B cell (primary cell): ENCODE data around the gene TNFRSF9. TPM values are rescaled to one million over a fixed set of nuclear protein-coding genes. Genes with fewer than 3 reads are reported as not detected.

ENCODE experiments used
- ATAC-seq: fragments of 200-7000 bp; cut with Tn5 transposase; one replicate; pipeline ENCODE4 v1.10.0; 2021; ENCODE audit warnings: low read depth, mild to moderate bottlenecking, moderate number of reproducible peaks, moderate library complexity
- CTCF ChIA-PET: fragments of 350-600 bp; sonication (Branson Sonifier 250); formaldehyde crosslinking; loops from one replicate; lab custom pipeline; 2021; ENCODE audit warnings: antibody characterized with exemption, inconsistent platforms; lab: Charles Lee
- POLR2A ChIA-PET: fragments of 350-600 bp; sonication (Branson Sonifier 250); formaldehyde crosslinking; loops from one replicate; lab custom pipeline; 2021; ENCODE audit warnings: antibody characterized with exemption; lab: Charles Lee
- DNase-seq: peaks from one replicate; pipeline ENCODE4 v3.0.0; 2013
- H2AFZ ChIP-seq: 2 replicates; pipeline ENCODE4 v1.6.1; 2012; ENCODE audit warnings: mild to moderate bottlenecking, low read depth, low read length; ENCODE audit not compliant: insufficient read depth, poor library complexity, severe bottlenecking
- H3K27ac ChIP-seq, 2 donors: 1 replicate in 1 of 2; 2 replicates in 1 of 2; pipeline ENCODE4 v1.5.1; 2012 to 2013; ENCODE audit warnings: low read length in 2 of 2, mild to moderate bottlenecking in 2 of 2, moderate library complexity in 1 of 2
- H3K27me3 ChIP-seq, 4 experiments: fragments of 200-600 bp in 1 of 4; sonication (generic) in 1 of 4; replicated peaks in 1 of 4; 1 replicate in 2 of 4; 2 replicates in 2 of 4; pipeline versions ENCODE4 v1.6.1 to v1.7.0; 2013 to 2016; ENCODE audit warnings: low read length in 3 of 4, mild to moderate bottlenecking in 2 of 4, mixed read lengths in 1 of 4, moderate library complexity in 1 of 4; ENCODE audit not compliant: insufficient read depth in 4 of 4, control insufficient read depth in 3 of 4; ENCODE audit errors: control extremely low read depth in 1 of 4
- H3K36me3 ChIP-seq, 2 experiments: replicated peaks in 1 of 2; 1 replicate in 1 of 2; 2 replicates in 1 of 2; pipeline versions ENCODE4 v1.6.1 to v1.7.1; 2013; ENCODE audit warnings: low read length in 1 of 2; ENCODE audit not compliant: insufficient read depth in 2 of 2, control insufficient read depth in 1 of 2; ENCODE audit errors: control extremely low read depth in 1 of 2, extremely low read depth in 1 of 2
- H3K4me1 ChIP-seq, 2 donors: fragments of 200-600 bp in 1 of 2; sonication (generic) in 1 of 2; 1 replicate in 1 of 2; 2 replicates in 1 of 2; pipeline versions ENCODE4 v1.5.1 to v1.6.1; 2013 to 2017; ENCODE audit warnings: low read length in 2 of 2; ENCODE audit not compliant: control insufficient read depth in 2 of 2, insufficient read depth in 2 of 2
- H3K4me2 ChIP-seq: replicated peaks from 2 replicates; pipeline ENCODE3; 2012; ENCODE audit warnings: mild to moderate bottlenecking, low read depth, low read length; ENCODE audit not compliant: poor library complexity, severe bottlenecking
- H3K4me3 ChIP-seq, 5 experiments: fragments of 200-600 bp in 1 of 5; sonication (generic) in 1 of 5; 1 replicate in 3 of 5; 2 replicates in 2 of 5; pipeline versions ENCODE4 v1.5.1 to v1.7.0; 2011 to 2016; ENCODE audit warnings: low read length in 4 of 5, mild to moderate bottlenecking in 4 of 5, low read depth in 2 of 5, control low read depth in 1 of 5, moderate library complexity in 1 of 5; ENCODE audit not compliant: insufficient read depth in 1 of 5; ENCODE audit errors: control extremely low read depth in 1 of 5, extremely low read depth in 1 of 5
- H3K79me2 ChIP-seq: fragments of 200-600 bp; sonication (generic); one replicate; pipeline ENCODE4 v1.6.0; 2016; ENCODE audit warnings: low read length; ENCODE audit not compliant: control insufficient read depth, insufficient read depth
- H3K9ac ChIP-seq: fragments of 200-600 bp; sonication (generic); 2 replicates; pipeline ENCODE4 v1.6.1; 2017; ENCODE audit warnings: mild to moderate bottlenecking, low read length, moderate library complexity
- H3K9me3 ChIP-seq, 3 donors: one replicate each; pipeline versions ENCODE4 v1.6.1 to v1.7.1; 2013; ENCODE audit warnings: low read length in 2 of 3; ENCODE audit not compliant: control insufficient read depth in 2 of 3, insufficient read depth in 1 of 3; ENCODE audit errors: control extremely low read depth in 1 of 3
- H4K20me1 ChIP-seq: 2 replicates; pipeline ENCODE4 v1.6.0; 2012; ENCODE audit warnings: mild to moderate bottlenecking, low read length; ENCODE audit not compliant: insufficient read depth, control insufficient read depth, poor library complexity, severe bottlenecking
- H3K27ac Mint-ChIP-seq: one replicate; pipeline ENCODE4 v1.8.0; 2021; ENCODE audit warnings: mixed read lengths
- H3K27me3 Mint-ChIP-seq: one replicate; pipeline ENCODE4 v1.8.0; 2021; ENCODE audit warnings: mixed read lengths
- H3K4me1 Mint-ChIP-seq: one replicate; pipeline ENCODE4 v1.8.0; 2021; ENCODE audit warnings: mixed read lengths
- H3K4me3 Mint-ChIP-seq: one replicate; pipeline ENCODE4 v1.8.0; 2021; ENCODE audit warnings: mixed read lengths
- H3K9me3 Mint-ChIP-seq: one replicate; pipeline ENCODE4 v1.8.0; 2022; ENCODE audit warnings: mixed read lengths; ENCODE audit not compliant: insufficient read depth
- CTCF ChIP-seq: fragments of 200-600 bp; IDR thresholded peaks from one replicate; pipeline ENCODE4 v1.8.0; 2022; ENCODE audit warnings: antibody characterized with exemption, mild to moderate bottlenecking
- EZH2 ChIP-seq: IDR thresholded peaks from 2 replicates; pipeline ENCODE4 v1.6.1; 2012; ENCODE audit warnings: borderline replicate concordance, low read depth, mild to moderate bottlenecking, moderate library complexity, low read length; ENCODE audit not compliant: insufficient read depth, poor library complexity, severe bottlenecking
- WGBS: methylation state at CpG from one replicate; pipeline ENCODE4 v1.1.5; 2013; ENCODE audit warnings: missing lambda C conversion rate; ENCODE audit not compliant: insufficient coverage; 5-methylcytosine and 5-hydroxymethylcytosine counted together
- intact Hi-C: fragments of 100-400 bp; cut with micrococcal nuclease; formaldehyde crosslinking; loops from one replicate; pipeline ENCODE4 v1.10.0; 2022
- polyA plus RNA-seq: library from polyadenylated mRNA; depleted of rRNA; stranded (reverse); fragments of >200 nt; gene quantifications from 2 replicates; pipeline ENCODE4 v1.2.3, GENCODE V29; 2012
- total RNA-seq, 2 donors: library from RNA; stranded (reverse); fragments of 120-200 nt in 1 of 2; gene quantifications; 1 replicate in 1 of 2; 2 replicates in 1 of 2; pipeline versions ENCODE4 v1.2.3 to v1.2.4, GENCODE V29; 2013 to 2022

The TNFRSF9 gene
- total and polyA plus RNA-seq, 2 donors (not counting 1 experiment from before 2014, with no cell fraction given), result 0.01 to 0.44 TPM

GRCh38 chr1:7984811-7985210, 44.2 kb upstream of the TNFRSF9 start:
- Mint-ChIP-seq H3K4me1 (peaks cover 5% of the 10 kb centered on the region), H3K9me3 (no peaks in the 10 kb centered on the region), H3K27me3 (no peaks in the 10 kb centered on the region), H3K27ac (no peak overlapping the region), H3K4me3 (no peak overlapping the region)
- intact Hi-C loops, result no loop called here
- TF ChIP-seq CTCF (no peak), EZH2 (no peak)
- Histone ChIP-seq H3K27me3 (no peaks in the 10 kb centered on the region), H4K20me1 (peaks cover 5% of the 10 kb centered on the region), H3K4me3 (no peak overlapping the region), H3K36me3 (peaks cover 17 to 56% of the 10 kb centered on the region in 2 experiments), H3K9ac (no peak overlapping the region), H3K9me3 (no peaks in the 10 kb centered on the region), H3K4me1 (peaks cover 4 to 6% of the 10 kb centered on the region in 2 donors), H3K27ac (no peak overlapping the region), H3K79me2 (no peaks in the 10 kb centered on the region), H3K4me2 (no peak overlapping the region), H2AFZ (no peak overlapping the region)
- CTCF ChIA-PET, result interaction anchor here (0.7 to 4.6 kb wide), 5 partner anchors 10 to 366 kb away, joined by 3 to 40 read pairs (median 7); no protein-coding TSS in a partner anchor
- POLR2A ChIA-PET, result no interaction called here
- no peak for ATAC-seq
- over 99% methylated on average over 6 of the region's 15 CpGs for WGBS
- DNase-seq, result no peak

DNA sequence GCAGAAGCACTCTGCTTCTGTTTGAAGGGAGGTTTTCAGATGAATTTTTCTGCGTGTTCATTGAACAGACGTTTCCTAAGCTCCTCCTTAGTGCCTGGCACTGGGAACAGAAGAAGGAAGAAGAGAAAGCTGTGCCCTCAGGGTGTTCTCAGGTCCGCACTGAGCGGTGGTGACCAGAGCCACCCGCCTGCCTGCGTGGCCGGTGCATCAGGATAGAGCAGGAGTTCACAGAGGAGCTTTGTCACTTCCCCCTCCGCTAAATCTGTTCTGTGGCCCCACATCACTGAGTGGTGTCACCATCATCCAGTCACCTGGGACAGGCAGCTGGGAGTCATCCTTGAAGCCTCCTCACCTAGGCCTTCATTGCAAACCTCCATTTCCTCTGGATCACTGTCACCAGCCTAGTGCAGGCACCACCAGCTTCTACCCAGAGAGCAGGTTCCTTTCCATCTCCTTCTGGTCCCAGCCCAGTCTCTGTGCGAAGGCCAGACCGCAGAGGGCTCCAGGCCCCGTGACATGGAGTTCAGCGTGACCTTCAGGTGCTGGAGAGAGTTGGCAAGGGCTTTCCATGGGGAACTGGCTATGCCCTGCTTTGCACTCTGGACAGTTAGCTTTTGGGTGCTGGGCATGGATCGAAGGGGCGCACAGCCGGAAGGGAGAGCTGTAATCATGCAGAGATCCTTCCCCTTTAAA, 42.6 kb upstream of the TNFRSF9 start:
- peaks cover 4 to 6% of the 10 kb centered on the region in 2 donors for H3K4me1 ChIP-seq
- DNase-seq (no peak), ATAC-seq (no peak)
- no peaks in the 10 kb centered on the region for H3K79me2 ChIP-seq
- POLR2A ChIA-PET, result no interaction called here
- H3K9ac ChIP-seq, result no peak overlapping the region
- Mint-ChIP-seq H3K4me1 (peaks cover 5% of the 10 kb centered on the region), H3K9me3 (no peaks in the 10 kb centered on the region), H3K27me3 (no peaks in the 10 kb centered on the region), H3K27ac (no peak overlapping the region), H3K4me3 (no peak overlapping the region)
- intact Hi-C loops, result no loop called here
- H3K27ac ChIP-seq, result no peak overlapping the region
- H3K27me3 ChIP-seq, result no peaks in the 10 kb centered on the region
- 98% methylated on average over 15 of the region's 15 CpGs for WGBS
- peaks cover 20 to 66% of the 10 kb centered on the region in 2 experiments for H3K36me3 ChIP-seq
- CTCF ChIA-PET, result interaction anchor here (0.5 to 4.6 kb wide), 10 partner anchors 8 to 743 kb away, joined by 3 to 40 read pairs (median 6); no protein-coding TSS in a partner anchor
- peaks cover 5% of the 10 kb centered on the region for H4K20me1 ChIP-seq
- H2AFZ ChIP-seq, result no peak overlapping the region
- no peak overlapping the region for H3K4me2 ChIP-seq
- H3K9me3 ChIP-seq, result no peaks in the 10 kb centered on the region
- TF ChIP-seq EZH2 (no peak), CTCF (no peak)
- H3K4me3 ChIP-seq, result no peak overlapping the region
